GM19395 (cell line): ENCODE data around the gene RNASE8.

Source experiments
- ATAC-seq: cut with Tn5 transposase; IDR thresholded peaks from one replicate; pipeline ENCODE4 v1.9.1; 2021; ENCODE audit warnings: mild to moderate bottlenecking, moderate library complexity; ENCODE audit not compliant: unreplicated experiment

The RNASE8 gene

DNA sequence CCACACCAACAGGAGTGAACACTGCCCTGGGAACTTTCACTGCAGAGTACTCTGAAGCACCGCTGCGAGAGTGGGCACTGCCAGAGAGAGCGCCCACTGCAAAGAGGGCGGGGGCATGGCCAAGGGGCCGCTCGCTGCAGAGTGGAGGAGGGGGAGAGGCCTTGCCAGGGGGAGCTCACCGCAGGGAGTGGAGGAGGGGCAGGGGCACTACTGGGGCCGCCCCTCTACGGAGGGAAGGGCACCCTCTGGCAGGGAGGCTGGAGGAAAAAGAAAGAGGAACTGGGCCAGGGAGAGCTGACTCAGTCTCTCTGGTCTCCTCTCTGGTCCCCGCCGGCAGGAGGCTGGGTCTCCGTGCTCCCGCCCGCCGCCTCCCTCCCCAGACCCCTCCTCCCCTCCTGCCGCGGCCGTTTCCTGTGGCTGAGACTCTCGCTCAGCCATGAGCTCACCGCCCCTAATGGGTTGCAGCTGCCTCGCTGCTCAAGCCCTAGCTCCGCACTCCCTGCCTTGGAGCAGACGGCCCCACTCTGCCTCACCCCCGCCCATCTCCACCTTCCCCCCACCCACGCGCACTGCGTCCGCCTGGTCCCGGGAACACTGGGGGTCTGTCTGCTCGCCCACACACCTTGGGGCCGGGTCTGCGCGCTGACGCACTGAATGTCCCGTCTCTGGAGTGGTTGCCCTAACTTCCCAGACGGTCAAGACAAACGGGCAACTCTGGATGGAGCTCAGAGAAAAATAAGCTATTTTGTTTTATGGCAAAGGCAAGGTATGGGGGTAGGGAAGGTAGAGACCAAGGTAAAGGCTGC is 13.8 kb downstream of the RNASE8 start:
- peak; percentile 83 for ATAC-seq

DNA sequence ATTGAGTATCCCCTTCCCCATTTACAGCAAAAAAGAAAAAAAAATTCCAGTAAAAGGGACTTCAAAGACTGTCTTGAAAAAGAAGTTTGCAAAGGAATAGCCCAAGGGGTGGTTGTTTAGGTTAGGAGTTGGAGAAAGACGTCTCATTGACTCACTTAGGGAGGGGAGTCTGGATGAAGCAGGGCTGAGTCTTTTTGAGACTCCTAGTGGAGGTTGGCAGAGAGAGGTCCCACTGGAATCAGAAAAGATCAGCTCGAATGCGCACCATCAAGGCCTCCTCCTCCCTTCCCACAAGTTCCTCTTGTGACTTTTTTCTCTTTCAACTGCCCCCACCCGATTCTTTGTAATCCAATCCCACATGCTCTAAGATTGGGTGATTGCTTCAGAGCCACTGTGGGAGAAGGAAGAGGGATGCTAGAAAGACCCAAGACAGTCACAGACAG is 14.4 kb downstream of the RNASE8 start:
- no peak for ATAC-seq

DNA sequence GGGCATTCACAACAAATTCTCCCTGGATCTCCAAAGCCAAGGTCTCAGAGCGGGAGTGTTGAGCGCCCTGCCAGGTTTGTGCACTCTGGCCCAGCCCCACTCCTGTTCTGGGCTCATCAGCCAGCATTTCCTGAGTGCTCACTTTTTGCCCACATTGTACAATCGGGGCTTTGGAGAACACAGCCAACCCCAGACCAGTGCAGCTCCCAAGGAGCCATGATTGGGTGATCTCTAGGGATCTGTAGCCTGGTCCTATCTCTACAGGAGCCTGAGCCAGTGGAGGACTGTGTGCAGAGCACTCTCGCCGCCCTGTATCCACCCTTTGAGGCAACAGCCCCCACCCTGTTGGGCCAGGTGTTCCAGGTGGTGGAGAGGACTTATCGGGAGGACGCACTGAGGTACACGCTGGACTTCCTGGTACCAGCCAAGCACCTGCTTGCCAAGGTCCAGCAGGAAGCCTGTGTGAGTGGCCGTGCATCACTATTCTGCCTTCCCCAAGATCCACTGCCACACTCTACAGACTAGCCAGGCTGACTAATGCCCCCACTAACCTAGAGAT is 15.2 kb downstream of the RNASE8 start:
- no peak for ATAC-seq

DNA sequence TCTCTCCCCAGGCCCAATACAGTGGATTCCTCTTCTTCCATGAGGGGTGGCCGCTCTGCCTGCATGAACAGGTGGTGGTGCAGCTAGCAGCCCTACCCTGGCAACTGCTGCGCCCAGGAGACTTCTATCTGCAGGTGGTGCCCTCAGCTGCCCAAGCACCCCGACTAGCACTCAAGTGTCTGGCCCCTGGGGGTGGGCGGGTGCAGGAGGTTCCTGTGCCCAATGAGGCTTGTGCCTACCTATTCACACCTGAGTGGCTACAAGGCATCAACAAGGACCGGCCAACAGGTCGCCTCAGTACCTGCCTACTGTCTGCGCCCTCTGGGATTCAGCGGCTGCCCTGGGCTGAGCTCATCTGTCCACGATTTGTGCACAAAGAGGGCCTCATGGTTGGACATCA is 16.3 kb downstream of the RNASE8 start:
- no peak for ATAC-seq

DNA sequence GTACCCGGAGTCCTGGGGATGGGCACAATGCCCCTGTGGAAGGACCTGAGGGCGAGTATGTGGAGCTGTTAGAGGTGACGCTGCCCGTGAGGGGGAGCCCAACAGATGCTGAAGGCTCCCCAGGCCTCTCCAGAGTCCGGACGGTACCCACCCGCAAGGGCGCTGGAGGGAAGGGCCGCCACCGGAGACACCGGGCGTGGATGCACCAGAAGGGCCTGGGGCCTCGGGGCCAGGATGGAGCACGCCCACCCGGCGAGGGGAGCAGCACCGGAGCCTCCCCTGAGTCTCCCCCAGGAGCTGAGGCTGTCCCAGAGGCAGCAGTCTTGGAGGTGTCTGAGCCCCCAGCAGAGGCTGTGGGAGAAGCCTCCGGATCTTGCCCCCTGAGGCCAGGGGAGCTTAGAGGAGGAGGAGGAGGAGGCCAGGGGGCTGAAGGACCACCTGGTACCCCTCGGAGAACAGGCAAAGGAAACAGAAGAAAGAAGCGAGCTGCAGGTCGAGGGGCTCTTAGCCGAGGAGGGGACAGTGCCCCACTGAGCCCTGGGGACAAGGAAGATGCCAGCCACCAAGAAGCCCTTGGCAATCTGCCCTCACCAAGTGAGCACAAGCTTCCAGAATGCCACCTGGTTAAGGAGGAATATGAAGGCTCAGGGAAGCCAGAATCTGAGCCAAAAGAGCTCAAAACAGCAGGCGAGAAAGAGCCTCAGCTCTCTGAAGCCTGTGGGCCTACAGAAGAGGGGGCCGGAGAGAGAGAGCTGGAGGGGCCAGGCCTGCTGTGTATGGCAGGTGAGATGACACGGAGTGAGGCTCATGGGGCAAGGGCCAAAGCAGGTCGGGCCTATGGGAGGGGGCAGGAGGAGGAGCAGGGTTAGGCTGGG is 17.0 kb downstream of the RNASE8 start:
- ATAC-seq = no peak

DNA sequence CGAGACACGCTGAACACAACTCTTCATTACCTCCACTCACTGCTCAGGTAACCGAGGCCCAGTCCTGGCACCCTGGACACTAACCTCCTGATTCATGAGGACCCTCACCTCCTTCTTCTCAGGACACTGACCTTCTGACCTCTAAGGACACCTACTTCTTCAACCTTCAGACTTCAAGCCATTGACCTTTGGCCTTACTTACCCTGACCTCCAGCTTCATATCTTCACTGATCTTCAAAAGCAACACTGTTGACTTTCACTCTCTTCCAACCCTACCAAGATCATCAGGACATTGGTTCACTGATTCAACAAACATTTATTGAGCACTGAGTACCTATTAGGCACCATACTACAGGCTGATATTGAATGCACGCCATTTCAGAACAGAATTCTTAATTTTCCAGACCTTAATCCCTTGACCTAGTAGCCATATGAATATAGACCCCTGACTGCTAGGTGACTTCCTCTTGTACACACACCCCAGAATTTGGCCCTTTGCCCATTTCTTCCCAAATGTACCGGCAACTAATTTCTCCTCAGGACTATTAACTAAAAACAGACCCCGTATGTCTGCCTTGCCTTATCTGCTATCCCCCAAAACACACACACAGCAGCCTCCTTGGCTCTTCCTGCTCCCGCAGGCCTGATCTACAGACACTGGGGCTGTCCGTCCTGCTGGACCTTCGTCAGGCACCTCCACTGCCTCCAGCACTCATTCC is 18.3 kb downstream of the RNASE8 start:
- no peak for ATAC-seq

DNA sequence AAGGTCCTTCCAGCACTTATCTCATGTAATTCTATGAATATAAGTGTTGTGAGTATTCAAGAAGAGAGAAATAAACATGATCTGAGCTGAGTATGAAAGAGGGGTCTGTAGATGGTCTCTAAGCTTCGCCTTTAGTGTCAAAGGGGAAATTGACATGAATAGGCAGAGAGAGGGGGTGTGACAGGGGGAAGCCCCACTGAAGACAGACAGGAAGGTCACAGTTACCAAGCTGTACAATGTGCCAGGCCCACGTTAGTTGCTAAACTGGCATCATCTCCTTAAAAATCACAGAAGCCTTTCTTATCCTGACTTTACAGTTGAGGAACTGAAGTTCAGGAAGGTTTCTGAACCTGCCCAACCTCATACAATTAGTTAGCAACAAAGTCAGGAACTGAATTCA is 20.1 kb downstream of the RNASE8 start:
- no peak for ATAC-seq

DNA sequence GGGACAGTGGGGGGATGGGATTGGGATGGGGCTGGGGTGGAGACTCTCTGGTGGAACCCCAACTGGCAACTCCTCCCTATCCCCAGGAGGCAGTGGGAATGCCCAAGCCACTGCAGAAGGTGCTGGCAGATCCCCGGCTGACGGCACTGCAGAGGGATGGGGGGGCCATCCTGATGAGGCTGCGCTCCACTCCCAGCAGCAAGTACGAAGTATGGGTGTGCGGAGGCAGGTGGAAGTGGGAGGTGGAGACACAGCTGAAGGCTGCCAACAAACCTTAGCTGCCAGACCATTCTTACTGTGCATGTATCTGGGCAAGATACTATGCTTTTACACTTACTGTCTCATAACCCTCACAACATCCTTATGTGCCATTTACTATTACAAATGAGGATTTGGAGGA is 20.7 kb downstream of the RNASE8 start:
- no peak for ATAC-seq

DNA sequence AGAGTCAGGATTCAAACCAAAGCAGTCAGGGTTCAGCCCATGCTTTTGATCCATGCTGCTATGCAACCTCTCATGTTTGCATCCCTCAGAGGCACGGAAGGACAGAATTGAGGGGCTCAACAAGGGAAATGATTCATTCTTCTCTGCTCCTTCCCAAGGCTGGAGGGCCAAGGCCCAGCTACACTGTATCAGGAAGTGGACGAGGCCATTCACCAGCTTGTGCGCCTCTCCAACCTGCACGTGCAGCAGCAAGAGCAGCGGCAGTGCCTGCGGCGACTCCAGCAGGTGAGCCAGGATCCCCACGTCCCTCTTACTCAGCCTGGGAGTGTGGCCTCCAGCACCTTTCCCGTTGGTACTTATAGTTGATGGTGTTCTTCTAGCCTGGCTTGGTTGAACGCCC is 21.1 kb downstream of the RNASE8 start:
- ATAC-seq = no peak

DNA sequence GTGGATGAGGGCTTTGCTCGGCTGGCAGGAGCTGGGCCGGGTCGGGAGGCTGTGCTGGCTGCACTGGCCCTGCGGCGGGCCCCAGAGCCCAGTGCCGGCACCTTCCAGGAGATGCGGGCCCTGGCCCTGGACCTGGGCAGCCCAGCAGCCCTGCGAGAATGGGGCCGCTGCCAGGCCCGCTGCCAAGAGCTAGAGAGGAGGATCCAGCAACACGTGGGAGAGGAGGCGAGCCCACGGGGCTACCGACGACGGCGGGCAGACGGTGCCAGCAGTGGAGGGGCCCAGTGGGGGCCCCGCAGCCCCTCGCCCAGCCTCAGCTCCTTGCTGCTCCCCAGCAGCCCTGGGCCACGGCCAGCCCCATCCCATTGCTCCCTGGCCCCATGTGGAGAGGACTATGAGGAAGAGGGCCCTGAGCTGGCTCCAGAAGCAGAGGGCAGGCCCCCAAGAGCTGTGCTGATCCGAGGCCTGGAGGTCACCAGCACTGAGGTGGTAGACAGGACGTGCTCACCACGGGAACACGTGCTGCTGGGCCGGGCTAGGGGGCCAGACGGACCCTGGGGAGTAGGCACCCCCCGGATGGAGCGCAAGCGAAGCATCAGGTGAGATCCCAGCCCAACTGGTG is 24.0 kb downstream of the RNASE8 start:
- ATAC-seq = no peak

DNA sequence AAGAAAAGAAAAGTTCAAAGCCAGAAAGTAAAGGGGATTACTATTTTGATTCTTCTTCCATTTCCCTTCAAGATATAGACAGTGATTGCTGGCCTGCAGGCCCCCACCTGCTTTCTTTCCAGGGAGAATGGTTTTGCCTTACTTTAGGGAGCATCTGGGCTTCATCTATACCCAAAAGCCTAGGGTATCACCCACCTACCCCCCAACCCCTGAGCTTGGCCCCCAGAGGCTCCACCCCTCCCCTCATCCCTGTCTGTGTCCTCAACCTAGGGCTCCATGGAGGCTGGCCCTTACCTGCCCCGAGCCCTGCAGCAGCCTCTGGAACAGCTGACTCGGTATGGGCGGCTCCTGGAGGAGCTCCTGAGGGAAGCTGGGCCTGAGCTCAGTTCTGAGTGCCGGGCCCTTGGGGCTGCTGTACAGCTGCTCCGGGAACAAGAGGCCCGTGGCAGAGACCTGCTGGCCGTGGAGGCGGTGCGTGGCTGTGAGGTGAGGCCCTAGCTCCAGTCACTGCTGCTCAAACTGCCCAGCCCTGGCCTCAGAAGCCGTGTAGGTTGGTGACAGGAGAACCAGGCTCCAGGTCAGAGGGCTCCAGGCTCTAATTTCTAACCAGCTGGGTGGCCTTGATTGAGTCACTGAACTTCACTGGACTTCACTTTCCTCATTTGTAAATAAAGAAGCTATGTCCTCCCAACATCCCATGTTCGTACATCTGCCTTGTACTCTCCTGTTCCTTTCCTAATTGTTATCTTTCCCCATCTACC is 26.1 kb downstream of the RNASE8 start:
- ATAC-seq = no peak

DNA sequence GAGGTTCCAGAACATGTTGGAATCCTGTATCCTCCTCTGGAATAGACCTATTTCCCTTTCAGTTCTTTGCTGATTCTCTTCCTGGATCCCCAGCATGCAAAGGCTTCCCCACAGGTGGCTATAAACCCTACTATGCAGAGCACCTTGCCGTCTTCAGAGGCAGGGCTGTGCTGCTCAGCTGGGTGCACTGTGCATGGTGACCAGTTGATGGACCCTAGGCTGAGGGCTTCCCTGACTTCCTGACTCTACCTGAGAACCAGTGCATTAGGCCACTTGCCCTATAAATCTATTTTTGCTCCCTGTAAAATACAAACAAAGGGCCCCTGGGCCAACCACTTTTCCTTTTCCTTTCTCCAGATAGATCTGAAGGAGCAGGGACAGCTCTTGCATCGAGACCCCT is 26.8 kb downstream of the RNASE8 start:
- no peak for ATAC-seq

DNA sequence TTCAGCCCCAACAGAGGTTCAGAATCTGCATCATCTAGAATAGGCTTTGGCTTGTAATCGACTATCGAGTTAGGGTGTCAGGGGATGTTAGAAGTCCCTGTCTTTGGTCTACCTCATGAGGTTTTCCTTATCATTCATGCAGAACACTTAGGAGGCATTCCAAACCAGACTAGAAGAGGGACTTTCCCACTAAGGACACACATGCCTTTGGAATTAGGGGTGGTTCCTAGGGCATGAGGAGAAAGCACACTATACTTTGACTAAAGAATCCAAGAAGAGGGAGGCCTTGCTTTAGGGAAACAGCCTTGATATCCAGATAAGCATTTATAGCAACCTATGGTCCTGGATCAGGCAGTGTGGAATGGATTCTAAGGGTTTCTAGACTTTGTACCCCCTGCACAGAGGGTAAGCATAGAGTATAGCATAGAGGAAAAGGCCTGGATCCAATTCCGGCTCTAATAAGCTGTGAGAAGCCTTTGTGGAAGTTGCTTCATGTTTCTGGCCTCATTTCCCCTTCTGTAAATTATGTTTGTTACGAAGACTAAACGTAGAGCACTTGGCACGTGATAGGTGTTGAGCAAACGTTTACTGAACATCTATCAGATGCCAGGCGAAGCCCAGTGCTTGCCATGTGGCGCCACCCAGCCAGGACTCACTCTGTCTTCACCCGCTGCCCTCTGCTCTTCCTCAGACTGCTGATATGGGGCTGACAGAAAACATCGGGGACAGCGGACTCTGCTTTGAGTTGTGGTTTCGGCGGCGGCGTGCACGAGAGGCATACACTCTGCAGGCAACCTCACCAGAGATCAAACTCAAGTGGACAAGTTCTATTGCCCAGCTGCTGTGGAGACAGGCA is 27.6 kb downstream of the RNASE8 start:
- ATAC-seq = no peak

DNA sequence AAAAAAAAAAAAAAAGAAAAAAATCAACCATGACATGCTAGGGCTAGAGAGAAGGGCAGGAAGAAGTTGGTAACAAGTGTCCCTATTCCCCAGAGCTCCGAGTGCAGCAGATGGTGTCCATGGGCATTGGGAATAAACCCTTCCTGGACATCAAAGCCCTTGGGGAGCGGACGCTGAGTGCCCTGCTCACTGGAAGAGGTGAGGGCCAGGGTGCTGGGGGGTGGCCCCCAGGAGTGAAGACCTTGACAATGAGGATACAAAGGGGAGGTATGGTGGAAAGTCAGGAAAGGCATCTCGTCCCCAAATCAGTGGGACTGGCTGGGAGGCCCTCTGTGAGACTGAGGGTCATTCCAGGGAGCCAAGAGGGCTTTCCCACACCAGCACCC is 29.3 kb downstream of the RNASE8 start:
- ATAC-seq = no peak

DNA sequence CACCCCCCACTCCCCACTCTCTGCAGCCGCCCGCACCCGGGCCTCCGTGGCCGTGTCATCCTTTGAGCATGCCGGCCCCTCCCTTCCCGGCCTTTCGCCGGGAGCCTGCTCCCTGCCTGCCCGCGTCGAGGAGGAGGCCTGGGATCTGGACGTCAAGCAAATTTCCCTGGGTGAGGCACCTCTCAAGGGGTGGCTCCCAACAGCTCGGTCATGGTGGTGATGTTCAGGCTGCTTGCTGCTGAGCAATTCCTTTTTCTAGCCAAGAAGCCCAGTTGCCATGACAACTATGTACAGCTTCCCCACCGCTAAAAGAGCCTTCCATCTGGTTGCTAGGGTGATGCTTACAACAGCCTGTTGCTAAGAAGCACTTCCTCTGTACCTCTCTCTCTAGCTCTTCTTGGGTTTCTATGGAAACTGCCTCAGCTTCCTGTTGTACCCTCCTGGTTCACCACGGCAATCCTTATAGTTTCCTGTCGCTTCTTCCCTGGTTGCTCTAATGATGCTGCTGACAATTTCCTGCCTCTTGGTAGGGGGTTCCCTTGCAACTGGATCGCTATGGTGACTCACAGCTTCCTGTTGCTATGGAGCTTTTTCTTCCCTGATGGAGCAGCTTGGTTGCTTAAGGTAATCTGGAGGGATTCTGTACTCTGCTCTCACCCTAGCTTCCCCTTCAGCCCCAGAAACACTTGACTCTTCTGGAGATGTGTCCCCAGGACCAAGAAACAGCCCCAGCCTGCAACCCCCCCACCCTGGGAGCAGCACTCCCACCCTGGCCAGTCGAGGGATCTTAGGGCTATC is 29.9 kb downstream of the RNASE8 start:
- ATAC-seq = peak; percentile 80

DNA sequence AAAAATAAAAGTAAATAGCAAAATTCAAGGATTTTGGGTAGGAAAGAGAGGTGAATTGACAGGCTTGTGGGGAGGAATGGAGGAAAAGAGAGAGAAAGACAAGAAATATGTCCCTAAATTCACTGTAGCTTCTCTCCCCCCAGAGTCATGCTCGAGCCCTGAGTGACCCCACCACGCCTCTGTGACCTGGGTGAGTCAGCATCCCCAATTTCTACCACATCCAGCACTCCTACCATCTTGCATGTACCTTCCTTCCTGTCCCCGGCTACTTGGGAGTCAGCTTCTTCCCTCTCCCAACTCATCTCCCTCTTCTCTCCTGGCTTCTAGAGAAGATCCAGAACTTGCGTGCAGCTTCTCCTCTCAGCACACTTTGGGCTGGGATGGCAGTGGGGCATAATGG is 31.1 kb downstream of the RNASE8 start:
- ATAC-seq = no peak

DNA sequence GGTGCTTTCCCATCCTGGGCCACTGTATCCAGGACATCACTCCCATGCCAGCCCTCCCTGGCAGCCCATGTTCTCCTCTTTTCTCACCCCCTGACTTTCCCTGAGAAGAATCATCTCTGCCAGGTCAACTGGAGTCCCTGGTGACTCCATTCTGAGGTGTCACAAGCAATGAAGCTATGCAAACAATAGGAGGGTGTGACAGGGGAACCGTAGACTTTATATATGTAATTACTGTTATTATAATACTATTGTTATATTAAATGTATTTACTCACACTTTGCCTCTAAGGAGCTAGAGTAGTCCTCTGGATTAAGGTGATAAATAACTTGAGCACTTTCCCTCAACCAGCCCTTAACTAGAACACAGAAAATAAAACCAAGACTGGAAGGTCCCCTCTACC is 31.6 kb downstream of the RNASE8 start:
- ATAC-seq = no peak

DNA sequence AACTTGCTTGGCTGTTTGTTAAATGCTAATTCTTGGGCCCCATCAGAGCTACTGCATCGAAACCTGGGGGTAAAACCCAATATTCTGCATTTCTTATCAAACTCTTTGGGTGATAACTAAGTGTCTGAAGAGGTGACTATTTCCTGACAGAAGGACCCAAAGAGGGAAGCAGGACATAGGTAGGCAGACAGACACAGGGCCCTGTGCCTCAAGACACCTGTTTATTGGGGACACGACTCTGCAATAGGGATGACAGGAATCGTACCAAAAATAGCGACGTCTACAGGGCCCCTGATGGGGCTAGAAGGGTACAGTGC is 32.2 kb downstream of the RNASE8 start:
- no peak for ATAC-seq
